Osteoblast (primary cell): ENCODE data around the gene ZKSCAN3. TPM values are rescaled to one million over a fixed set of nuclear protein-coding genes. Genes with fewer than 3 reads are reported as not detected.

Experiments used
- DNase-seq: peaks from one replicate; pipeline ENCODE4 v3.0.0; 2011; ENCODE audit warnings: low spot score, mixed read lengths; ENCODE audit not compliant: insufficient read length; ENCODE audit errors: missing footprints
- H2AFZ ChIP-seq: 2 replicates; pipeline ENCODE4 v1.6.0; 2011; ENCODE audit warnings: mild to moderate bottlenecking, low read length
- H3K27ac ChIP-seq: 2 replicates; pipeline ENCODE4 v1.5.1; 2011; ENCODE audit warnings: mild to moderate bottlenecking, low read depth, low read length, moderate library complexity
- H3K27me3 ChIP-seq: 2 replicates; pipeline ENCODE4 v1.6.0; 2012; ENCODE audit warnings: mild to moderate bottlenecking, control low read depth, inconsistent platforms, low read length, moderate library complexity; ENCODE audit not compliant: insufficient read depth
- H3K36me3 ChIP-seq: 2 replicates; pipeline ENCODE4 v1.5.1; 2011; ENCODE audit warnings: mild to moderate bottlenecking, low read length, control low read depth, moderate library complexity; ENCODE audit not compliant: insufficient read depth
- H3K4me1 ChIP-seq: 2 replicates; pipeline ENCODE4 v1.5.1; 2011; ENCODE audit warnings: mild to moderate bottlenecking, low read length, control low read depth, moderate library complexity; ENCODE audit not compliant: insufficient read depth
- H3K4me2 ChIP-seq: 2 replicates; pipeline ENCODE4 v1.6.0; 2011; ENCODE audit warnings: mild to moderate bottlenecking, low read length; ENCODE audit not compliant: insufficient read depth
- H3K4me3 ChIP-seq: fragments of 200-600 bp; sonication (generic); 3 replicates; pipeline ENCODE4 v1.5.1; 2012; ENCODE audit warnings: mild to moderate bottlenecking, low read length, inconsistent platforms; ENCODE audit not compliant: insufficient read depth
- H3K79me2 ChIP-seq: 2 replicates; pipeline ENCODE4 v1.6.0; 2012; ENCODE audit warnings: mild to moderate bottlenecking, low read length, control low read depth, inconsistent platforms; ENCODE audit not compliant: insufficient read depth
- H3K9me3 ChIP-seq: 2 replicates; pipeline ENCODE4 v1.5.1; 2011; ENCODE audit warnings: low read depth, low read length, control low read depth
- H4K20me1 ChIP-seq: 2 replicates; pipeline ENCODE4 v1.6.0; 2012; ENCODE audit warnings: mild to moderate bottlenecking, low read length, control low read depth; ENCODE audit not compliant: insufficient read depth
- CTCF ChIP-seq: IDR thresholded peaks from 2 replicates; pipeline ENCODE4 v1.5.1; 2011; ENCODE audit warnings: mild to moderate bottlenecking, low read depth, low read length, moderate library complexity; ENCODE audit errors: extremely low read depth
- small RNA-seq: library from RNA; depleted of rRNA; stranded (forward); fragments of <200 nt; gene quantifications from one replicate; pipeline ENCODE3, GENCODE V24; 2012
- total RNA-seq: library from RNA; depleted of rRNA; stranded (reverse); fragments of >200 nt; gene quantifications from 2 replicates; pipeline ENCODE4 v1.2.3, GENCODE V29; 2012

The ZKSCAN3 gene
- total RNA-seq, 1 donor: 2.9 TPM

GRCh38 chr6:28410767-28411166, 61.0 kb downstream of the ZKSCAN3 start:
- Histone ChIP-seq H3K9me3 (no peaks in the 10 kb centered on the region), H4K20me1 (no peaks in the 10 kb centered on the region), H3K4me3 (no peak overlapping the region), H3K27me3 (no peaks in the 10 kb centered on the region), H3K27ac (no peak overlapping the region), H3K4me2 (no peak overlapping the region), H2AFZ (no peak overlapping the region), H3K4me1 (no peaks in the 10 kb centered on the region), H3K79me2 (no peaks in the 10 kb centered on the region), H3K36me3 (no peaks in the 10 kb centered on the region)
- no peak for DNase-seq
- no peak for TF ChIP-seq CTCF

GRCh38 chr6:28413681-28414080, 63.9 kb downstream of the ZKSCAN3 start:
- H3K36me3 ChIP-seq: no peaks in the 10 kb centered on the region
- no peaks in the 10 kb centered on the region for H3K9me3 ChIP-seq
- H3K79me2 ChIP-seq: no peaks in the 10 kb centered on the region
- H3K27ac ChIP-seq: no peak overlapping the region
- no peak overlapping the region for H2AFZ ChIP-seq
- H3K4me1 ChIP-seq: no peaks in the 10 kb centered on the region
- DNase-seq: no peak
- H3K27me3 ChIP-seq: no peaks in the 10 kb centered on the region
- no peak for TF ChIP-seq CTCF
- H4K20me1 ChIP-seq: no peaks in the 10 kb centered on the region
- no peak overlapping the region for H3K4me2 ChIP-seq
- no peak overlapping the region for H3K4me3 ChIP-seq

Small RNA genes within 50 kb of the gene (small RNA-seq; reads per million reads assigned to genes)
- gene AL021997.1: not detected
- not detected for gene AL021997.2
- not detected for gene RNU2-45P

Other genes starting within 250 kb of the ZKSCAN3 start
- 3.3 and 4.1 TPM in 2 replicates for gene ZSCAN16, start 225.3 kb upstream of the ZKSCAN3 start, total RNA-seq
- gene ZKSCAN8, start 208.1 kb upstream of the ZKSCAN3 start, total RNA-seq: 25.7 and 27.4 TPM in 2 replicates
- gene ZSCAN9, start 124.7 kb upstream of the ZKSCAN3 start, total RNA-seq: 10.9 and 11.2 TPM in 2 replicates
- gene ZKSCAN4, start 97.7 kb upstream of the ZKSCAN3 start, total RNA-seq: 6.5 and 7.4 TPM in 2 replicates
- 1.1 and 1.2 TPM in 2 replicates for gene NKAPL, start 90.7 kb upstream of the ZKSCAN3 start, total RNA-seq
- gene ZSCAN26, start 82.8 kb upstream of the ZKSCAN3 start, total RNA-seq: 15.2 and 22.4 TPM in 2 replicates
- 6.2 and 8.0 TPM in 2 replicates for gene PGBD1, start 68.4 kb upstream of the ZKSCAN3 start, total RNA-seq
- 16.5 and 19.9 TPM in 2 replicates for gene ZSCAN31, start 13.8 kb upstream of the ZKSCAN3 start, total RNA-seq
- 8.3 and 10.1 TPM in 2 replicates for gene ZSCAN12, start 49.8 kb downstream of the ZKSCAN3 start, total RNA-seq
- 6.9 and 7.4 TPM in 2 replicates for gene ZSCAN23, start 93.5 kb downstream of the ZKSCAN3 start, total RNA-seq
- not detected in 2 replicates for gene GPX6, start 165.8 kb downstream of the ZKSCAN3 start, total RNA-seq
- gene GPX5, start 175.9 kb downstream of the ZKSCAN3 start, total RNA-seq: not detected in 2 replicates